ACC112 (cell line): ENCODE measurements around the gene ROCK2.
"Not testable (repeated sequence)": the region's sequence is repeated elsewhere in the genome, so short reads cannot be mapped to it uniquely, and the experiment has no call there.

Experiments
- H2AFZ ChIP-seq: fragments of 200-600 bp; sonication (generic); one replicate; pipeline ENCODE4 v1.6.0; 2017; ENCODE audit warnings: antibody characterized with exemption, low read length; ENCODE audit not compliant: unreplicated experiment
- H3K27ac ChIP-seq: fragments of 200-600 bp; sonication (generic); 2 replicates; pipeline ENCODE4 v1.5.1; 2014; ENCODE audit warnings: low read depth, mild to moderate bottlenecking, antibody characterized with exemption, low read length, moderate library complexity
- H3K27me3 ChIP-seq: fragments of 200-600 bp; sonication (generic); 2 replicates; pipeline ENCODE4 v1.6.1; 2014; ENCODE audit warnings: mild to moderate bottlenecking, antibody characterized with exemption, low read length, moderate library complexity, mixed read lengths; ENCODE audit not compliant: insufficient read depth
- H3K36me3 ChIP-seq: fragments of 200-600 bp; sonication (generic); 2 replicates; pipeline ENCODE4 v1.6.1; 2016; ENCODE audit warnings: mild to moderate bottlenecking, antibody characterized with exemption, low read length, moderate library complexity, mixed read lengths; ENCODE audit not compliant: insufficient read depth
- H3K4me1 ChIP-seq: fragments of 200-600 bp; sonication (generic); one replicate; pipeline ENCODE4 v1.6.1; 2016; ENCODE audit warnings: low read length, mixed read lengths; ENCODE audit not compliant: insufficient read depth, unreplicated experiment, control insufficient read depth
- H3K4me3 ChIP-seq: fragments of 200-600 bp; sonication (generic); 2 replicates; pipeline ENCODE4 v1.5.1; 2014; ENCODE audit warnings: mild to moderate bottlenecking, low read depth, low read length
- H3K79me2 ChIP-seq: fragments of 200-600 bp; sonication (generic); one replicate; pipeline ENCODE4 v1.6.0; 2016; ENCODE audit warnings: low read length; ENCODE audit not compliant: control insufficient read depth, unreplicated experiment, insufficient read depth

Gene ROCK2

DNA sequence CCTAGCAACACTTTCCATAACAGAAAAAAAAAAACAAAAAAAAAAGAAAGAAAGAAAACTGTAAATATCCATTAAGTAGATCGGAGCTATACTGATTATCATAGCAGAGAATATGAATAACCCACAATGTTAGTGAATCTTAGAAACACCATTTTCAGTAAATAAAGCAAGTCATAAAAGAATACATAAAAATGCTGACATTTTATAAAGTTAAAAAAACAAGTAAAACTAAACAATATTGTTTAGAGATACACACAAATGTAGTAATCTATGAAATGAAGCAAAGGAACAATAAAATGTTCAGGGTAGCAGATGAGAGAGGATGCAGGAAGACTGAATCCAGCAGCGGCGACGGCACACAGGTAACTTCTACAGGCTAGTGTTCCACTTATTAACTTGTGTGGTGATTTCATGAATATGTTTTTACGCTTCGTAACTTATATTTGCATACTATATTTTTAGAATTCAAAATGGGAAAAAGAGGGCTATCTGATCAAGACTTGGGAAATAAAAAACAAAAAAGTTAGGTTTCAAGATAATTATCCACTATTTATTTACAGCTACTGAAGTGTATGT is 4.8 kb downstream of the ROCK2 start:
- H3K4me3 ChIP-seq, result no peak overlapping the region
- H2AFZ ChIP-seq, result no peak overlapping the region
- H3K27ac ChIP-seq, result no peak overlapping the region
- no peaks in the 10 kb centered on the region for H3K36me3 ChIP-seq
- H3K27me3 ChIP-seq, result no peaks in the 10 kb centered on the region
- H3K4me1 ChIP-seq, result peaks cover 23% of the 10 kb centered on the region
- peaks cover 92% of the 10 kb centered on the region for H3K79me2 ChIP-seq

DNA sequence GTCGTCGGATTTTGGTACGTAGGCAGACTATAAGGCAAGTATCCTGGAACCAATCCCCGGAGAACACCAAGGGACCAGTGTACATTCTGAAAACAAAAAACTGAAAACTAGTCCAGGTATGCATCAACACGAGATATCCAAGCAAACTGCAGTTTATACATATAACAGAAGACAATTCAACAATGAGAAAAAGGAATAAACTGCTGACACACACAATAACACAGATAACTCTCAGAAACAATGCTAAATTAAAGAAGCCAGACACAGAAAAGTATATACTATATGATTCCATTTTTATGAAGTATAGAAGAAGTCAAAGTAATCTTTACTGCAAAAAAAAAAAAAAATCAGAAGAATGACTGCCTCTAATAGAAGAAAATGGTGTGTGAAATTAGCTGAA is 5.9 kb downstream of the ROCK2 start:
- H3K27me3 ChIP-seq, result no peaks in the 10 kb centered on the region
- no peak overlapping the region for H3K4me3 ChIP-seq
- H3K36me3 ChIP-seq, result no peaks in the 10 kb centered on the region
- no peak overlapping the region for H3K27ac ChIP-seq
- no peak overlapping the region for H2AFZ ChIP-seq
- H3K4me1 ChIP-seq, result peaks cover 24% of the 10 kb centered on the region
- peaks cover 96% of the 10 kb centered on the region for H3K79me2 ChIP-seq

- Histone ChIP-seq H3K4me1 (peaks cover 29% of the 10 kb centered on the region), H3K27ac (no peak overlapping the region), H3K79me2 (peaks cover 96% of the 10 kb centered on the region), H2AFZ (no peak overlapping the region), H3K36me3 (no peaks in the 10 kb centered on the region), H3K27me3 (no peaks in the 10 kb centered on the region), H3K4me3 (no peak overlapping the region)
These were observed 6.5 kb downstream of the ROCK2 start for GRCh38 chr2:11337909-11338308.

DNA sequence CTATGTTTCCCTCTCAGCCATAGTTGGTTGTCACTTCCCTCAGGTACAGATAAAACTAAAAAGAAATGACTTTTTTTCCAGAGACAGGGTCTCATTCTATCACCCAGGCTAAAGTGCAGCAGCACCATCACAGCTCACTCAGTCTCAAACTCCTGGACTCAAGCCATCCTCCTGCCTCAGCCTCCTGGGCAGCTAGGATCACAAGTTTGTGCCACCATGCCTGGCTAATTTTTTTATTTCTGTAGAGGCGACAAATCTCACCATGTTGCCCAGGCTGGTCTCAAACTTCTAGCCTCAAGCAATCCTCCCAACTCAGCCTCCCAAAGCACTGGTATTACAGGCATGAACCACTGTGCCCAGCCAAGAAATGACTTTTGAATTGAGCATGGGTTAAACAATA is 8.2 kb downstream of the ROCK2 start:
- H3K27ac ChIP-seq, result no peak overlapping the region
- no peak overlapping the region for H3K4me3 ChIP-seq
- no peaks in the 10 kb centered on the region for H3K36me3 ChIP-seq
- H3K4me1 ChIP-seq, result peaks cover 25% of the 10 kb centered on the region
- no peaks in the 10 kb centered on the region for H3K27me3 ChIP-seq
- H3K79me2 ChIP-seq, result peaks cover 96% of the 10 kb centered on the region
- no peak overlapping the region for H2AFZ ChIP-seq

- Histone ChIP-seq H3K4me3 (no peak overlapping the region), H3K79me2 (peaks cover 82% of the 10 kb centered on the region), H2AFZ (no peak overlapping the region), H3K4me1 (peaks cover 18% of the 10 kb centered on the region), H3K27ac (no peak overlapping the region), H3K27me3 (no peaks in the 10 kb centered on the region), H3K36me3 (no peaks in the 10 kb centered on the region)
These were observed 10.8 kb downstream of the ROCK2 start for GRCh38 chr2:11333427-11334183.

- peaks cover 83% of the 10 kb centered on the region for H3K79me2 ChIP-seq
- no peak overlapping the region for H2AFZ ChIP-seq
These were observed 11.8 kb downstream of the ROCK2 start for GRCh38 chr2:11332596-11332995.

DNA sequence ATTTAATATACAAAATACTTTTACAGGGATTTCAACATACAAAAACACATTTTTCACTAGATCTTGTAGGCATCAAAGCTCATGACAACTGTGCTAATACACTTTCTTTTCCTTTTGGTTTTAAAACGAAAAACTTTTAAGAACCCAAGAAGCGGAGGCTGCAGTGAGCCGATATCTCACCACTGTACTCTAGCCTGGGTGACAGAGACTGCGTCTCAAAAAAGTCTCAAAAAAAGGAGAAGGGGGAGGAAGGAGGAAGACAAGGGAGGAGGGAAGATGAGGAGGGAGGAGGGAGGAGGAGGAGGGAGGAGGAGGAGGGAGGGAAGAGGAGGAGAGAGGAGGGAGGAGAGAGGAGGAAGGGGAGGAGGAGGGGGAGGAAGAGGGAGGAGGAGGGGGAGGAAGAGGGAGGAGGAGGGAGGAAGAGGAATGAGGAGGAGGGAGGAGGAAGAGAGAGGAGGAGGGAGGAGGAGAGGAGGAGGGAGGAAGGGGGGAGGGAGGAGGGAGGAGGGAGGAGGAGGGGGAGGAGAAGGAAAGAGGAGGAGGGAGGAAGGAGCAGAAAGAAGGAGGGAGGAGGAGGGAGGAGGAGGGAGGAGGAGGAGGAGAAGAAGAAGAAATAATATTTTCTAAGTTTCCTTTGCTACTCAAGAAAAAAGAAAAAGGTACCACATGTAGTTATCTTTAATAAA is 13.8 kb downstream of the ROCK2 start:
- H3K36me3 ChIP-seq, result no peaks in the 10 kb centered on the region
- peaks cover 84% of the 10 kb centered on the region for H3K79me2 ChIP-seq
- no peak overlapping the region for H2AFZ ChIP-seq
- H3K27me3 ChIP-seq, result no peaks in the 10 kb centered on the region
- H3K4me3 ChIP-seq, result peak overlapping the region; percentile 4; the same call in 1 of the 2 replicates
- H3K4me1 ChIP-seq, result peaks cover 17% of the 10 kb centered on the region
- H3K27ac ChIP-seq, result peak overlapping the region; percentile 49

More at GRCh38 chr2:11332596-11332995, 11.8 kb downstream of the ROCK2 start:
- Histone ChIP-seq H3K36me3 (no peaks in the 10 kb centered on the region), H3K4me1 (peaks cover 18% of the 10 kb centered on the region), H3K27me3 (no peaks in the 10 kb centered on the region), H3K4me3 (no peak overlapping the region), H3K27ac (no peak overlapping the region)

- peak overlapping the region; percentile 4; the same call in 1 of the 2 replicates for H3K4me3 ChIP-seq
- peaks cover 85% of the 10 kb centered on the region for H3K79me2 ChIP-seq
- H3K27ac ChIP-seq, result peak overlapping the region; percentile 49
- peaks cover 14% of the 10 kb centered on the region for H3K4me1 ChIP-seq
- H3K36me3 ChIP-seq, result no peaks in the 10 kb centered on the region
- no peak overlapping the region for H2AFZ ChIP-seq
- no peaks in the 10 kb centered on the region for H3K27me3 ChIP-seq
These were observed 14.7 kb downstream of the ROCK2 start for GRCh38 chr2:11329776-11330175.

GRCh38 chr2:11328522-11328921 is 15.9 kb downstream of the ROCK2 start:
- H3K79me2 ChIP-seq, result peaks cover 85% of the 10 kb centered on the region
- H3K36me3 ChIP-seq, result not testable (repeated sequence)

DNA sequence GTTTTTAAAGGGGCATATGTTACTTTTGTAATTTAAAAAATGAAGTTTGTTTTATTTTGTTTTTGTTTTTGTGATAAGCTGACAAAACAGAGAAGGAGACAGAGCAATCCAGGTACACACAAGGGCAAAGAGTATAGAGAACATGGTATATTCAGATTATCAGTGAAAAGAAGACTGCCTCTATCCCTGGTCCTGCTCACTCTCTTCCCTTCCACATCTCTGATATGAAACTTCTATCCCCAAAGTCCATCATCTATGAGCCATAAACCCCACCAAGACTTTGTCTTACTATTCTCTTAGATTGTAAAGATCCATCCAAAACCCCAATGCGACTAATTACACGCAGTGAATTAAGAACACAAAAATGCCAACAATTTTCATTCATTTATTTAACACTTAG is 16.6 kb downstream of the ROCK2 start:
- Histone ChIP-seq H3K27ac (no peak overlapping the region), H3K79me2 (peaks cover 84% of the 10 kb centered on the region), H3K4me3 (no peak overlapping the region), H3K36me3 (no peaks in the 10 kb centered on the region), H3K4me1 (peaks cover 8% of the 10 kb centered on the region), H3K27me3 (no peaks in the 10 kb centered on the region), H2AFZ (no peak overlapping the region)

More at GRCh38 chr2:11328522-11328921, 15.9 kb downstream of the ROCK2 start:
- not testable (repeated sequence) for H2AFZ ChIP-seq, H3K27ac ChIP-seq, H3K27me3 ChIP-seq, H3K4me3 ChIP-seq
- H3K4me1 ChIP-seq, result peaks cover 13% of the 10 kb centered on the region
